ENCODE results near the gene BTBD19.
"Not testable (repeated sequence)": the region's sequence is repeated elsewhere in the genome, so short reads cannot be mapped to it uniquely, and the experiment has no call there.

BTBD19 gene

GRCh38 chr1:44808938-44809917 lies 905 bp downstream of the BTBD19 start:
- peak; percentile 43 for DNase-seq (ENCODE audit: low spot score)

- no peak for DNase-seq (ENCODE audit: low spot score)
These were observed 1.9 kb downstream of the BTBD19 start for GRCh38 chr1:44810101-44810761.

- not testable (repeated sequence) for DNase-seq (ENCODE audit: low spot score)
These were observed 2.4 kb downstream of the BTBD19 start for GRCh38 chr1:44810762-44811105.

DNA sequence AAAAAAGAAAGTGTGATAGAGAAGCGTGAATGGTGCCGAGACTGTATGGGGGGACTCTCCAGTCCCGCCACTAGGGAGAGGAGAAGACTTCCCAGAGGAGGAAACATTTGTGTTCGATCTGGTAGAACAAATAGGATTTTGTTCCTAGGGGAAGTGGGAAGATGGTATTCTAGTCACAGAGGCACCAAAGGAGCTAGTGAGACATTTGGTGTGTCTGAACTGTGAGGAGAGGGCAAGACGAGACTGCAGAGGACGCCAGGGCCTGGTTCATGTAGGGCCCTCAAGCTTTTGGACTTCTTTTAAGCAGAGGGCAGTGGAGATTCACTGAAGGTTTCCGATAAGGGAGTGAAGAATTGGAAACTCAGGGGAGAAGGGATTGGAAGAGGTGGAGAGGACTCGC lies 2.9 kb downstream of the BTBD19 start:
- no peak for DNase-seq (ENCODE audit: low spot score)

DNA sequence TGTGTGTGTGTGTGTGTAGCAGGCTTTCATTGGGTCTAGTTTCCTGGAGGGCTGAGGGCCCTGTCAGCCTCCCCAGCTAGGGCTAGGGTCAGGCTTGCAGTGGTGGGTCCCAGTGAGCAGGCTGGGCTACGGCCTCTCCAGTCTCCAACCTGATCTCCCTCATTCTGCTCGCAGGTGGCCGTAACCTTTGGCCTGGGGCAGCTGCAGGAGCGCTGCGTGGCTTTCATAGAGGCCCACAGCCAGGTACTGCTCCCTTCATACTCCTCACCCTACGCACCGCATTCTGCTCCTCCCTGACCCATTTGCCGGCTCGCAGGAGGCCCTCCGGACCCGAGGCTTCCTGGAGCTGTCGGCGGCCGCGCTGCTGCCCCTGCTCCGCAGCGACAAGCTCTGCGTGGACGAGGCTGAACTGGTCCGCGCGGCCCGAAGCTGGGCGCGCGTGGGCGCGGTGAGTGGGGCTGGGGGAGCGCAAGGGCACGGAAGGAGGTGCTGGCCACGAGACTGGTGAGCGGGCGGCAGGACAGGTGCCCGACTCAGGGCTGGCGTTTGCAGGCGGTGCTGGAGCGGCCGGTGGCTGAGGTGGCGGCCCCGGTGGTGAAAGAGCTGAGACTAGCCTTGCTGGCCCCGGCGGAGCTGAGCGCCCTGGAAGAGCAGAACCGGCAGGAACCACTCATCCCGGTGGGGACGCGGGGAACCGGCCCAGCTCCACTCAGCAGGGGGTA lies 4.7 kb downstream of the BTBD19 start:
- no peak for DNase-seq (ENCODE audit: low spot score)

GRCh38 chr1:44815926-44816325 lies 7.6 kb downstream of the BTBD19 start:
- not testable (repeated sequence) for DNase-seq (ENCODE audit: low spot score)

DNA sequence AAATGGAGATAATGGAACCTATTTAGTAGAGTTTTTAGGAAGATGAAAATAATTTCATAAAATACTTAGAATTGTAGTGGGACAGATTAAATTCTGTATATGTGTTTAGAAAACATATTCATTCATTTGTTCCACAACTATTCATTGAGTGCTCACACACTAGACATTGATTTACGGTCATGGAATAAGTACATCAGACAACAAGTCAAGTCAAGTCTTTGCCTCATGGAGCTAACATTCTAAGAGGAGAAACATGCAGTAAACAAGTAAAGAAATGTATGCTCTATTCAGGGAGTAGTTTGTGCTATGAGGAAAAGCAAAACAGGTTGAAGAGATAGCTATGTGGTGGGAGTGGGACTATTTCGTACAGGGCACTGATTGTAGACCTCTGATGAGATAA lies 9.0 kb downstream of the BTBD19 start:
- DNase-seq (ENCODE audit: low spot score) = no peak

- no peak for DNase-seq (ENCODE audit: low spot score)
These were observed 9.6 kb downstream of the BTBD19 start for GRCh38 chr1:44817771-44818495.

GRCh38 chr1:44819196-44819607 lies 10.9 kb downstream of the BTBD19 start:
- DNase-seq (ENCODE audit: low spot score) = peak; percentile 32

GRCh38 chr1:44819608-44820327 lies 11.4 kb downstream of the BTBD19 start:
- peak; percentile 85 for DNase-seq (ENCODE audit: low spot score)

- no peak for DNase-seq (ENCODE audit: low spot score)
These were observed 12.3 kb downstream of the BTBD19 start for GRCh38 chr1:44820328-44821239.

DNA sequence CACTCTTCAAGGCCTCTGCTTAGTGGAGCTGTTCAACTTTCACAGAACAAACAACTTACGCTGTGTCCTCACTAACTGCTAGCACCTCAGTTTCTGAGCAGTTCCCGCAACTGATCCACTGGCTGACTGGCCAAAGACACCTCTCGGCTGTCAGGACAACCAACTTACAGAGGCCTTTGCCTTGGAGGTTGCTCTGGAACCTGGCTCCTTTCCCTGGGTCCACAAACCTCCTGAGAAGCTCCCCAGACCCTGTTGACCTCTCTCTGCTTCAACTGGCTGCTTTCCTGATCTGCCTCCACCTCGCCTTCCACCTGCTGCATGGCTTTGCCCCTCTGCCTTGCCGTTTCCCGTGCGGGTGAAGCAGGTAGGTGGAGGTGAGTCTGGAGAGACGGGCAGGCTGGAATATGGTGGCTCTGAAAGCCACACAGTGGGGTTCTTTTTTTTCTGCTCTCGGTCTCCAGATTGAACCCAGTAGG lies 13.0 kb downstream of the BTBD19 start:
- no peak for DNase-seq (ENCODE audit: low spot score)

- DNase-seq (ENCODE audit: low spot score) = no peak
These were observed 13.9 kb downstream of the BTBD19 start for GRCh38 chr1:44822131-44822701.

DNA sequence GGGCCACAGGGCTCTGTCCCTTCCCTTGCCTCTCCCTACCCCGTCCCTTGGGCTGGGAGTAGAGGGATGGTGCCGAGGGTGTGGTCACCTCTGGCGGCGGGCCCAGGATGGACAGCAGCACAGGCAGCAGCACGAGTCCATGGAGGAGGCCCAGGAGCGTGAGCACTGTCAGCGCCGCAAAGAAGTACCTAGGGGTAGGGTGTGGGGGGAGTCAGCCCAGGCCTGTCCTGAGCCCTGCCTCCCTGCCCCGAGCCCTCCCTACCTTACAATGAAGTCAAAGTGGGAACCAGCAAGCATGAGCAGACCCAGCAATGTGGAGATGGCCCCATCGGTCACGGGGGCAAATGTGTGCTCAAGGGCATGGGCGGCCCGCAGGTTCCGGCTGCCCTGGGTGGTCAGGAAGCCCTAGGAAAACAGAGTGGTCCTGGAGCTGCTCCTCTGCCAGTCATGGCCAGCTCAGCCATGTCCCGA lies 14.7 kb downstream of the BTBD19 start:
- no peak for DNase-seq (ENCODE audit: low spot score)

DNA sequence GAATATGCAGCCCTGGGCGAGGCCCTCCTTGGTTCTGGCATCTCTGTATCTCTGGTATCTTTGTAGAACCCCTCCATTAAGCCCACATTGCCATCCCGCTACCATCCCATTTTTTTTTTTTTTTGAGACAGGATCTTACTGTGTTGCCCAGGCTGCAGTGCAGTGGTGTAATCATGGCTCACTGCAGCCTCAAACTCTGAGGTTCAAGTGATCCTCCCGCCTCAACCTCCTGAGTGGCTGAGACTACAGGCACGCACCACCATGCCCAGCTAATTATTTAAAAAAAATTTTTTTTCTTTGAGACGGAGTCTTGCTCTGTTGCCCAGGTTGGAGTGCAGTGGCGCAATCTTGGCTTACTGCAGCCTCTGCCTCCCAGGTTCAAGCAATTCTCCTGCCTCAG lies 16.1 kb downstream of the BTBD19 start:
- not testable (repeated sequence) for DNase-seq (ENCODE audit: low spot score)

GRCh38 chr1:44826375-44827196 lies 18.3 kb downstream of the BTBD19 start:
- no peak for DNase-seq (ENCODE audit: low spot score)

- DNase-seq (ENCODE audit: low spot score) = no peak
These were observed 19.1 kb downstream of the BTBD19 start for GRCh38 chr1:44827197-44828002.
